GM12891 (cell line): ENCODE results near the gene FLNC.

Experiments used
- POLR2A ChIP-seq: IDR thresholded peaks from 2 replicates; pipeline ENCODE4 v1.6.1; 2011; ENCODE audit warnings: low read depth, low read length, control low read depth
- POLR2AphosphoS5 ChIP-seq: IDR thresholded peaks from 2 replicates; pipeline ENCODE4 v1.6.1; 2011; ENCODE audit warnings: low read depth, low read length, control low read depth
- SPI1 ChIP-seq: IDR thresholded peaks from 2 replicates; pipeline ENCODE4 v1.6.1; 2011; ENCODE audit warnings: low read depth, low read length, control low read depth
- TAF1 ChIP-seq: IDR thresholded peaks from 2 replicates; pipeline ENCODE4 v1.6.1; 2011; ENCODE audit warnings: low read depth, low read length, control low read depth

- TF ChIP-seq POLR2A (no peak), POLR2AphosphoS5 (no peak), TAF1 (no peak), SPI1 (no peak)
Observed at GRCh38 chr7:128860158-128861073, 30.2 kb downstream of the FLNC start.
